GM23338 (cell line): Measurements from ENCODE around the gene ZCCHC14. TPM values are rescaled to one million over a fixed set of nuclear protein-coding genes. Genes with fewer than 3 reads are reported as not detected.

Experiments
- ATAC-seq: fragments of 200-7000 bp; cut with Tn5 transposase; 3 replicates; pipeline ENCODE4 v1.9.1; 2020
- DNase-seq: peaks from one replicate; pipeline ENCODE4 v3.0.0-alpha.2; 2015; ENCODE audit warnings: low spot score
- H2AFZ ChIP-seq: fragments of 200-600 bp; sonication (generic); 2 replicates; pipeline ENCODE4 v1.8.0; 2016; ENCODE audit warnings: antibody characterized with exemption, mild to moderate bottlenecking, moderate library complexity
- H3F3A ChIP-seq: fragments of 200-600 bp; sonication (generic); replicated peaks from 2 replicates; pipeline ENCODE4 v1.8.0; 2017; ENCODE audit warnings: antibody characterized with exemption, mixed run types, low read depth
- H3K27ac ChIP-seq: fragments of 200-600 bp; sonication (generic); 2 replicates; pipeline ENCODE4 v1.6.1; 2016; ENCODE audit warnings: low read depth
- H3K27me3 ChIP-seq: fragments of 200-600 bp; sonication (generic); 2 replicates; pipeline ENCODE4 v1.8.0; 2016; ENCODE audit warnings: mild to moderate bottlenecking, mixed run types, moderate library complexity; ENCODE audit not compliant: insufficient read depth
- H3K36me3 ChIP-seq: fragments of 200-600 bp; sonication (generic); 2 replicates; pipeline ENCODE4 v1.8.0; 2016; ENCODE audit warnings: mild to moderate bottlenecking; ENCODE audit not compliant: insufficient read depth
- H3K4me1 ChIP-seq: fragments of 200-600 bp; sonication (generic); 2 replicates; pipeline ENCODE4 v1.8.0; 2016; ENCODE audit warnings: mild to moderate bottlenecking, moderate library complexity; ENCODE audit not compliant: insufficient read depth
- H3K4me2 ChIP-seq: fragments of 200-600 bp; sonication (generic); 2 replicates; pipeline ENCODE4 v1.7.1; 2017; ENCODE audit warnings: mixed run types
- H3K4me3 ChIP-seq: fragments of 200-600 bp; sonication (generic); 2 replicates; pipeline ENCODE4 v1.6.1; 2016; ENCODE audit warnings: mixed run types
- H3K79me2 ChIP-seq: fragments of 200-600 bp; sonication (generic); replicated peaks from 2 replicates; pipeline ENCODE4 v1.8.0; 2017; ENCODE audit warnings: mild to moderate bottlenecking; ENCODE audit not compliant: insufficient read depth
- H3K9me2 ChIP-seq: fragments of 200-600 bp; sonication (generic); 2 replicates; pipeline ENCODE4 v1.8.0; 2017; ENCODE audit not compliant: insufficient read depth
- H4K20me1 ChIP-seq: fragments of 200-600 bp; sonication (generic); replicated peaks from 2 replicates; pipeline ENCODE4 v1.8.0; 2017; ENCODE audit warnings: mild to moderate bottlenecking; ENCODE audit not compliant: insufficient read depth
- H3K27ac Mint-ChIP-seq: 2 replicates; pipeline ENCODE4 v1.8.0; 2020; ENCODE audit warnings: inconsistent platforms, mild to moderate bottlenecking, moderate library complexity, mixed read lengths
- H3K27me3 Mint-ChIP-seq: 3 replicates; pipeline ENCODE4 v1.8.0; 2022; ENCODE audit warnings: low read depth, mild to moderate bottlenecking, moderate library complexity, mixed read lengths, inconsistent platforms; ENCODE audit not compliant: insufficient read depth, poor library complexity
- H3K36me3 Mint-ChIP-seq: 3 replicates; pipeline ENCODE4 v1.8.0; 2021; ENCODE audit warnings: low read depth, mild to moderate bottlenecking, inconsistent platforms, moderate library complexity, mixed read lengths
- H3K4me1 Mint-ChIP-seq: 3 replicates; pipeline ENCODE4 v1.8.0; 2020; ENCODE audit warnings: mild to moderate bottlenecking, inconsistent platforms, mixed read lengths
- H3K4me3 Mint-ChIP-seq: 3 replicates; pipeline ENCODE4 v1.8.0; 2021; ENCODE audit warnings: moderate library complexity, mild to moderate bottlenecking, inconsistent platforms, mixed read lengths
- H3K9me3 Mint-ChIP-seq: 3 replicates; pipeline ENCODE4 v1.8.0; 2020; ENCODE audit warnings: moderate library complexity, mild to moderate bottlenecking, inconsistent platforms, mixed read lengths
- CREB1 ChIP-seq: fragments of 250-450 bp; sonication (Bioruptor Pico); IDR thresholded peaks from 2 replicates; pipeline ENCODE4 v1.5.0; 2020; ENCODE audit warnings: low read depth, mild to moderate bottlenecking, moderate library complexity
- CTCF ChIP-seq, 2 experiments: fragments of 200-600 bp in 1 of 2; sonication (generic) in 1 of 2; conservative IDR thresholded peaks; 2 replicates each; pipeline versions ENCODE4 v1.5.1 to v1.6.1; 2016 to 2017; ENCODE audit warnings: antibody characterized with exemption in 2 of 2, low read depth in 2 of 2, mild to moderate bottlenecking in 2 of 2, moderate library complexity in 1 of 2
- EZH2 ChIP-seq: fragments of 200-600 bp; sonication (generic); IDR thresholded peaks from one replicate; pipeline ENCODE4 v1.8.0; 2017; ENCODE audit warnings: antibody characterized with exemption, mild to moderate bottlenecking, low read depth; ENCODE audit not compliant: unreplicated experiment
- NANOG ChIP-seq: IDR thresholded peaks from 2 replicates; pipeline ENCODE4 v1.6.1; 2016; ENCODE audit warnings: antibody characterized with exemption, borderline replicate concordance
- REST ChIP-seq: IDR thresholded peaks from one replicate; pipeline ENCODE4 v1.6.1; 2018; ENCODE audit warnings: antibody characterized with exemption; ENCODE audit not compliant: unreplicated experiment
- STAT1 ChIP-seq: IDR thresholded peaks from one replicate; pipeline ENCODE4 v1.6.1; 2016; ENCODE audit warnings: antibody characterized with exemption; ENCODE audit not compliant: unreplicated experiment
- ZNF114 ChIP-seq: fragments of 250-450 bp; sonication (Bioruptor Pico); IDR thresholded peaks from 2 replicates; pipeline ENCODE4 v1.5.0; 2020; ENCODE audit warnings: mild to moderate bottlenecking, moderate library complexity
- polyA plus RNA-seq: library from polyadenylated mRNA; unstranded; fragments of >200 nt; fragmentation: Nextera tagmentation; extraction: Ambion mirVana; gene quantifications from 2 replicates; pipeline ENCODE4 v1.2.1, GENCODE V29; 2016
- total RNA-seq: library from RNA; depleted of rRNA; stranded (reverse); fragments of >200 nt; shearing (Covaris generic); gene quantifications from 2 replicates; pipeline ENCODE4 v1.2.3, GENCODE V29; 2014

ZCCHC14 gene
- total and polyA plus RNA-seq, 2 experiments from 2014 or later, result 6.8 to 22.4 TPM

DNA sequence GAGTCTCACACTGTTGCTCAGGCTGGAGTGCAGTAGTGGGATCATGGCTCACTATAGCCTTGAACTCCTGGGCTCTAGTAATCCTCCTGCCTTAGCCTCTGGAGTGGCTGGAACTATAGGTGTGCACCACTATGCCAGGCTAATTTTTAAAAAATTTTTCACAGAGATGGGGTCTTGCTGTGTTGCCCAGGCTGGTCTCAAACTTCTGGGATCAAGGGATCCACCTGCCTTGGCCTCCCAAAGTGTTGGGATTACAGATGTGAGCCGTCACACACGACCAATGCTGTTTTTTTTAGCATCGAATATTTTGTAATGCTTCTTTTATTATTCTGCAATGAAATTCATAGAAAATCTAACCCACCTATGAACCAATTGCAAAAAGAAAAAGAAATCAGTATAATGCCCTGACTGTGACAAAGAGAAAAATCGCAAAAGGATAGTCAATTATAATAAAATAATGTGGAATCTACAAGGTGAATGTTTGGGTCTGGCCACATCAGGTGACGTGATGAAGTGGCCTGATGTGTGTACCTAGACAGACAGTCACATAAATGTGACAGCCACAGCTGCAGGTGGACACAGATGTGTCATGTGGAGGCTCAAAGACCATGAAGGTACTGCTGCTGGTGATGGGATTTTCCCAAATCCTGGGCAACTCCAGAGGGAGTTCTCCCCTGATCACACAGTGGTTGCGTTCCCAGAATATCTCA lies 33.6 kb upstream of the ZCCHC14 start (continued):
- TF ChIP-seq CTCF (conservative IDR thresholded peaks at IDR 0.05; ENCODE audit: low read depth in 2 of 2), result no peak
- no peak for TF ChIP-seq ZNF114 (CRISPR knock-in tag)
- no peak for TF ChIP-seq EZH2
- no peak for TF ChIP-seq REST
- no peak for TF ChIP-seq NANOG
- no peak for TF ChIP-seq CREB1 (CRISPR knock-in tag)

GRCh38 chr16:87525352-87525751 lies 32.5 kb upstream of the ZCCHC14 start:
- Histone ChIP-seq H3K27me3 (no peaks in the 10 kb centered on the region), H2AFZ (no peak overlapping the region), H3K27ac (no peak overlapping the region), H3K4me3 (no peak overlapping the region), H3K4me1 (no peaks in the 10 kb centered on the region), H4K20me1 (no peaks in the 10 kb centered on the region), H3K9me2 (no peaks in the 10 kb centered on the region), H3K4me2 (no peak overlapping the region), H3F3A (no peaks in the 10 kb centered on the region), H3K36me3 (no peaks in the 10 kb centered on the region), H3K79me2 (no peaks in the 10 kb centered on the region)
- ATAC-seq (no peak), DNase-seq (no peak)
- peaks cover 8% of the 10 kb centered on the region for H3K27me3 Mint-ChIP-seq
- TF ChIP-seq STAT1 (no peak), CTCF (conservative IDR thresholded peaks at IDR 0.05; ENCODE audit: low read depth in 2 of 2) (0 out of 4 replicates have a peak, but pooled peaks of 1 of the 2 experiments have one; percentile 5)
- no peak overlapping the region for H3K4me3 Mint-ChIP-seq
- H3K36me3 Mint-ChIP-seq, result no peaks in the 10 kb centered on the region; the same call in 1 of the 3 replicates
- H3K27ac Mint-ChIP-seq, result no peak overlapping the region
- peaks cover 51% of the 10 kb centered on the region; the same call in 2 of the 3 replicates for H3K9me3 Mint-ChIP-seq
- no peaks in the 10 kb centered on the region for H3K4me1 Mint-ChIP-seq
